Measurements from ENCODE around the gene LILRA5.
"Not testable (repeated sequence)": the region's sequence is repeated elsewhere in the genome, so short reads cannot be mapped to it uniquely, and the experiment has no call there.

DNA sequence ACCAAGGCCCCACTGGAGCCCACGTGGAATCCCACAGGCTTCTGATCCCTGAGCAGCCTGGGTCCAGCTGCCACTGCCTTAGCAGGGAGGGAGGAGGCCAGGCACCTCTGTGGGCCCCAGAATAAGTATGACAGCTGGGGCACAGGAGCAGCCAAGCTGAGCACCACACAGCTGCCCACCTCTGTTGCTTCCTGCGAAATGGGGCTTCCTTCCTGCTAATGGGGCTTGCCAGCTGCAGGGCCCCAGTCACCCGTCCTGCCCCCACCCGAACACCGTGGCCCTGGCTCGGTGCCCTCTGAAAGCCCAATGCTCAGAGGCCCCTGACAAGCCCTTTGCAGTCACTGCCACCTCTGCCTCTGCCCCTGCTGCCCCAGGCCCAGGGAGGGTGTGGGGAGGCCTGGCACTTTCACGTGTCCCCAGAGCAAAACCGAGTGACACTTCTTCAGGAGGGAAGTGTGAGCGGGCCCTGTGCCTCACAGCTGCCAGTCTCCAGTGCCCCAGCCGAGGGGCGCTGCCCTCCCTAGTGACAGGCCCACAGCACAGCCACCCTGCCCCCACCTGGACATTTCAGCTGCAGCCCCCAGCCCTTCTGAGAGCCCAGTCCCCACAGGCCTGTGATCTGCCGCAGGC, 27.4 kb downstream of the LILRA5 start:
- TF ChIP-seq, protein P1, sequence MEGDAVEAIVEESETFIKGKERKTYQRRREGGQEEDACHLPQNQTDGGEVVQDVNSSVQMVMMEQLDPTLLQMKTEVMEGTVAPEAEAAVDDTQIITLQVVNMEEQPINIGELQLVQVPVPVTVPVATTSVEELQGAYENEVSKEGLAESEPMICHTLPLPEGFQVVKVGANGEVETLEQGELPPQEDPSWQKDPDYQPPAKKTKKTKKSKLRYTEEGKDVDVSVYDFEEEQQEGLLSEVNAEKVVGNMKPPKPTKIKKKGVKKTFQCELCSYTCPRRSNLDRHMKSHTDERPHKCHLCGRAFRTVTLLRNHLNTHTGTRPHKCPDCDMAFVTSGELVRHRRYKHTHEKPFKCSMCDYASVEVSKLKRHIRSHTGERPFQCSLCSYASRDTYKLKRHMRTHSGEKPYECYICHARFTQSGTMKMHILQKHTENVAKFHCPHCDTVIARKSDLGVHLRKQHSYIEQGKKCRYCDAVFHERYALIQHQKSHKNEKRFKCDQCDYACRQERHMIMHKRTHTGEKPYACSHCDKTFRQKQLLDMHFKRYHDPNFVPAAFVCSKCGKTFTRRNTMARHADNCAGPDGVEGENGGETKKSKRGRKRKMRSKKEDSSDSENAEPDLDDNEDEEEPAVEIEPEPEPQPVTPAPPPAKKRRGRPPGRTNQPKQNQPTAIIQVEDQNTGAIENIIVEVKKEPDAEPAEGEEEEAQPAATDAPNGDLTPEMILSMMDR (conservative IDR thresholded peaks at IDR 0.05), result not testable (repeated sequence)
- TF ChIP-seq EZH2 (IDR thresholded peaks at IDR 0.05; ENCODE audit: low read depth), result not testable (repeated sequence)

Measured in PC-9 (cell line).